ENCODE data around the gene UBL3.

DNA sequence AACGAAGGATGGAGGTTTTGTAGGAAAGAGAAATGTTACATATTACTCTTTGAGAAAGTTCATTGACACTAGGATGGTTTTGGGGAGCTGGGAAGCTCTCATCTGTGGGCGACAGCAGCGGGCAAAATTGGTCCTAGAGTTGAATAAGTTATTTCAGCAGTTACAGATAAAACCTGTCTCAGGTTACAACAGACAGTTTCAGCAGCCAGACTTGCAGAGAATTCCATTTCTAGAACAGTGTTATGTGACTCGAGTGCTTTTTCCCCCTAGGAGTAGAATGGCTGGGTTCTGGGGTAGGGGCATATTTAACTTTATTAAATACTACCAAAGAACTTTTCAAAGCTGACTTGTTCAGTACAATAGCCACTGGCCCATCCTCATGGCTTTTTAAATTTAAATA lies 46.7 kb upstream of the UBL3 start:
- no peak for TF ChIP-seq EP300 (IDR thresholded peaks at IDR 0.05)
- no peak for TF ChIP-seq CTCF (IDR thresholded peaks at IDR 0.05)
- no peak for TF ChIP-seq POLR2A (IDR thresholded peaks at IDR 0.05)

Measured in tibial nerve (tissue), 4 donors.